Measurements from ENCODE around the gene MAP1S. TPM values are rescaled to one million over a fixed set of nuclear protein-coding genes. Genes with fewer than 3 reads are reported as not detected.
"Not testable (repeated sequence)": the region's sequence is repeated elsewhere in the genome, so short reads cannot be mapped to it uniquely, and the experiment has no call there.

Gene MAP1S
- polyA plus RNA-seq, 3 donors = 33.9 to 40.7 (median 39.4) TPM

DNA sequence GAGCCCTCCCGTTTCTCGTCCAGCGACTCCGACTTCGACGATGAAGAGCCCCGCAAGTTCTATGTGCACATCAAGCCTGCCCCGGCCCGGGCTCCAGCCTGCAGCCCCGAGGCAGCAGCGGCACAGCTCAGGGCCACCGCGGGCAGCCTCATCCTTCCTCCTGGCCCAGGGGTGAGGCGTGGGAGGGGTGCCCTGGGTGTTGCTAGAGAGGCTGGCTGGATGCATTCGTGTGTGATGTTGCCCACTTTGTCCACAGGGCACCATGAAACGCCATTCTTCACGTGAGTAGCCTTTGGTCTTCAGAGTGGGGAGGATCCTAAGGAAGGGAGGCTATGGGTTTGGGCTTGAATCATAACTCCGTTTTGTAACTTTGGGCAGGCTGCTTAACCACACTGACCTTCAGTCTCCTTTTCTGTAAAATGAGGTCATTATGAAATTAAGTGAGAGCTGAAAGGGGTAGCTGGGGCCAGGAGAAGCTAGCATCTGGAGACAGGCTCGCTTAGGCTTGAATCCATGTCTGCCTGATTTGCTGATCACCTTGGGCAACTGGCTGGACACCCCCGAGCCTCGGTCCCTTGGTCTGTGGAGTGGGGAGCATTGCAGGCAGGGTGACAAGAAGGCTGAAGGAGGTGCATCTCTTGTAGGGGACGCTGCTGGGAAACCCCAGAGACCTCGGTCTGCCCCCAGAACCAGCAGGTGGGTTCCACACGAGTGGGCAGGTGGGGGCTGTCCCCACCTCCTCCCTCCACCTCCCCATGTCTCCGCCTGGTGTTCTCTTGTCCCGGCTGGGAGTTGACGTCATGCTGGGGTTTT is 56.9 kb downstream of the MAP1S start:
- no peak for DNase-seq (ENCODE audit: extremely low read depth in 1 of 11, low read depth in 9 of 11, low spot score in 4 of 11)

DNA sequence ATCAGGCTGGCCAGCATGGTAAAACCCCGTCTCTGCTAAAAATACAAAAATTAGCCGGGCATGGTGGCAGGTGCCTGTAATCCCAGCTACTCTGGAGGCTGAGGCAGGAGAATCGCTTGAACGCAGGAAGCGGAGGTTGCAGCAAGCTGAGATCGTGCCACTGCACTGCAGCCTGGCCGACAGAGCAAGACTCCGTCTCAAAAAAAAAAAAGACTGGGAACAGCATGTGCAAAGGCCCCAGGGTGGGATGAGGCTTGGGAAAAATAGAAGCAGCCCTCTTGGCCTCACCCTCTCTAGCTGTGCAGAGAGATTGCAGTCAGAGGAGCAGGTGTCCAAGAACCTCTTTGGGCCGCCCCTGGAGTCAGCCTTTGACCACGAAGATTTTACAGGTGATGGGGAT is 58.6 kb downstream of the MAP1S start:
- DNase-seq (ENCODE audit: extremely low read depth in 1 of 11, low read depth in 9 of 11, low spot score in 4 of 11) = not testable (repeated sequence)

- DNase-seq (ENCODE audit: extremely low read depth in 1 of 11, low read depth in 9 of 11, low spot score in 4 of 11) = no peak
Observed at GRCh38 chr19:17778251-17778967, 59.1 kb downstream of the MAP1S start.

DNA sequence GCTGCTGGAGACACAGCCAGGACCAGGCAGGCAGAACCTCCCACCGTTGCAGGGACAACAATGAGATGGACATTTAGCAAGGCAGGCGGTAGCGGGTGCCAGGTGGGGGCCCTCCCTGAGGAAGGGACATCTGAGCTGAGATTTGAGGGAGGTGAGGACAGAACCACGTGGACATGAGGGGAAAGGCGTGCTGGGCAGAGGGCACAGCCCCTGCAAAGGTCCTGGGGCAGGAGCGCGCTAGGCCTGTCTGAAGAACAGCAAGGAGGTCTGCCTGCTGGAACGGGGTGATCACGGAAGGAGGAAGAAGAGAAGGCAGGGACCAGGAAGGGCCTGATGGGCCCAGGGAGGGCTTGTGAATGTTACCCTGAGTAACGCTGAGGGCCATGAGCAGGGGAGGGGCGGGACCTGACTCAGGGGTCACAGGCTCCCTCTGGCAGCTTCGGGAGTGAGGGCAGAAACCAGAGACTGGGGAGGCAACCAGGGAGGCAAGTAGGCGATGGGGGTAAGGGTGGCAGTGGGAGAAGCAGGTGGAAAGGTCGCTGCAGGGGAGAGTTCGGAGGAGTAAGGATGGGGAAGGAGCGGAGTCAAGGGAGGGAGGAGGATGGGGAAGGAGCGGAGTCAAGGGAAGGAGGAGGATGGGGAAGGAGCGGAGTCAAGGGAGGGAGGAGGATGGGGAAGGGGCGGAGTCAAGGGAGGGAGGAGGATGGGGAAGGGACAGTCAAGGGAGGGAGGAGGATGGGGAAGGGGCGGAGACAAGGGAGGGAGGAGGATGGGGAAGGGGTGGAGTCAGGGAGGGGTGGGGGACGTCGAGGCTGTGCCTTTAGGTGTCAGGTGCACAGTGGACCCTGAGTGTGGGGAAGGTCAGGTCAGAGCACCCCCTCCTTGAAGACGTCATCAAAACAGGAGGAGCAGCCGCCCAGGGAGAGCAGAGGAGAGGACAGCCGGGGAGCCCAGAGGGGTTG is 60.0 kb downstream of the MAP1S start:
- DNase-seq (ENCODE audit: extremely low read depth in 1 of 11, low read depth in 9 of 11, low spot score in 4 of 11) = no peak

DNA sequence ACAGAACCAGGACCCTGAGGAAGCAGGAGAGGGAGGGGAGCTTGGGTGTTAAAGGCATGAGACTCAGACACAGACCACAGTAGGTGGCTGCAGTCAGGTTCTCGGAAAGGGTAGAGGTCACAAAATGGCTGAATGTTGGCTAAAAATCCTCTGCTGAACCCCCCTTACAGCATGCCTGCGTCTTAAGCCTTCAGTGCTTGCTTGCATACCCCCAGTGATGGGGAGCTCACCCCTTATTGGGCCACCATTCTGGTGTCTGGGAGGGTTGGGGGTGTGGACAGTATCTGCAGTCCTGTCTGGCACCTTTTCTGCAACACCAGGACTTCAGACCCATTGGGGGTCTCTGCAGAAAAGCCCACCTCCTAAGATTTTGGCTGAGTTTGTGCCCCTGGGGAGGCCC is 61.5 kb downstream of the MAP1S start:
- DNase-seq (ENCODE audit: extremely low read depth in 1 of 11, low read depth in 9 of 11, low spot score in 4 of 11) = no peak

DNA sequence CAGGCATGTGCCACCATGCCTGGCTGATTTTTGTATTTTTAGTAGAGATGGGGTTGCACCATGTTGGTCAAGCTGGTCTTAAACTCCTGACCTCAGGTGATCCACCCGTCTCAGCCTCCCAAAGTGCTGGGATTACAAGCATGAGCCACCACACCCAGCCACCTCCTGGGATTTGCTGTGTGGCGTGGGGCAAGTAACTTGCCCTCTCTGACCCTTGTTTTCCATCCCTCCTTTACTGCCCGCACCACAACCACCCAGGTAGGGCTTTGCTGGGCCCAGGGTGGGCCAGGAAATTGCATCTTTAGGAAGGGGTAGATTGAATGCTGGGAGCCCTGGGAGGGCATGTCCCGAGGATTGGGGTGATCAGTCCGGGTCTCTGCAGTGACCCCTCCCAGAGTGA is 64.4 kb downstream of the MAP1S start:
- not testable (repeated sequence) for DNase-seq (ENCODE audit: extremely low read depth in 1 of 11, low read depth in 9 of 11, low spot score in 4 of 11)

Other genes starting within 250 kb of the MAP1S start
- gene SLC27A1, start 249.0 kb upstream of the MAP1S start, polyA plus RNA-seq (ENCODE audit: insufficient read length in 3 of 3) = 10 to 100 TPM; 12.0 to 22.2 (median 14.9) TPM
- 10 to 100 TPM; 52.5 to 82.6 (median 73.5) TPM for gene PGLS, start 207.8 kb upstream of the MAP1S start, polyA plus RNA-seq (ENCODE audit: insufficient read length in 3 of 3)
- gene COLGALT1, start 163.8 kb upstream of the MAP1S start, polyA plus RNA-seq (ENCODE audit: insufficient read length in 3 of 3) = 10 to 100 TPM; 44.8 to 58.0 (median 52.9) TPM
- gene UNC13A, start 31.1 kb upstream of the MAP1S start, polyA plus RNA-seq (ENCODE audit: insufficient read length in 3 of 3) = under 1 TPM; 0.18 to 0.26 (median 0.19) TPM
- 1 to 10 TPM; 2.2 to 3.1 (median 2.4) TPM for gene FCHO1, start 32.0 kb downstream of the MAP1S start, polyA plus RNA-seq (ENCODE audit: insufficient read length in 3 of 3)
- gene B3GNT3, start 75.7 kb downstream of the MAP1S start, polyA plus RNA-seq (ENCODE audit: insufficient read length in 3 of 3) = 1 to 10 TPM; 7.3 to 8.8 (median 7.4) TPM
- gene INSL3, start 102.0 kb downstream of the MAP1S start, polyA plus RNA-seq (ENCODE audit: insufficient read length in 3 of 3) = under 1 TPM; 0.25 to 0.75 (median 0.61) TPM
- 1 to 10 TPM; 3.2 to 4.5 (median 3.3) TPM for gene JAK3, start 128.5 kb downstream of the MAP1S start, polyA plus RNA-seq (ENCODE audit: insufficient read length in 3 of 3)
- 1,000 to 10,000 TPM in 2 of 3 donors, 100 to 1,000 TPM in 1; 861 to 1,272 (median 1,083) TPM for gene RPL18A, start 140.4 kb downstream of the MAP1S start, polyA plus RNA-seq (ENCODE audit: insufficient read length in 3 of 3)
- gene SLC5A5, start 152.5 kb downstream of the MAP1S start, polyA plus RNA-seq (ENCODE audit: insufficient read length in 3 of 3) = under 1 TPM; 0.05 to 0.07 (median 0.06) TPM
- gene CCDC124, start 213.5 kb downstream of the MAP1S start, polyA plus RNA-seq (ENCODE audit: insufficient read length in 3 of 3) = 10 to 100 TPM; 46.5 to 87.2 (median 70.7) TPM
- 1 to 10 TPM; 4.8 to 8.4 (median 5.7) TPM for gene KCNN1, start 247.6 kb downstream of the MAP1S start, polyA plus RNA-seq (ENCODE audit: insufficient read length in 3 of 3)

Data from renal cortex interstitium (tissue), 11 donors.